Measurements from ENCODE around the gene ANKMY1.
"Not testable (repeated sequence)": the region's sequence is repeated elsewhere in the genome, so short reads cannot be mapped to it uniquely, and the experiment has no call there.

ANKMY1 gene

GRCh38 chr2:240500561-240501423 lies 57.0 kb downstream of the ANKMY1 start:
- DNase-seq, result no peak

DNA sequence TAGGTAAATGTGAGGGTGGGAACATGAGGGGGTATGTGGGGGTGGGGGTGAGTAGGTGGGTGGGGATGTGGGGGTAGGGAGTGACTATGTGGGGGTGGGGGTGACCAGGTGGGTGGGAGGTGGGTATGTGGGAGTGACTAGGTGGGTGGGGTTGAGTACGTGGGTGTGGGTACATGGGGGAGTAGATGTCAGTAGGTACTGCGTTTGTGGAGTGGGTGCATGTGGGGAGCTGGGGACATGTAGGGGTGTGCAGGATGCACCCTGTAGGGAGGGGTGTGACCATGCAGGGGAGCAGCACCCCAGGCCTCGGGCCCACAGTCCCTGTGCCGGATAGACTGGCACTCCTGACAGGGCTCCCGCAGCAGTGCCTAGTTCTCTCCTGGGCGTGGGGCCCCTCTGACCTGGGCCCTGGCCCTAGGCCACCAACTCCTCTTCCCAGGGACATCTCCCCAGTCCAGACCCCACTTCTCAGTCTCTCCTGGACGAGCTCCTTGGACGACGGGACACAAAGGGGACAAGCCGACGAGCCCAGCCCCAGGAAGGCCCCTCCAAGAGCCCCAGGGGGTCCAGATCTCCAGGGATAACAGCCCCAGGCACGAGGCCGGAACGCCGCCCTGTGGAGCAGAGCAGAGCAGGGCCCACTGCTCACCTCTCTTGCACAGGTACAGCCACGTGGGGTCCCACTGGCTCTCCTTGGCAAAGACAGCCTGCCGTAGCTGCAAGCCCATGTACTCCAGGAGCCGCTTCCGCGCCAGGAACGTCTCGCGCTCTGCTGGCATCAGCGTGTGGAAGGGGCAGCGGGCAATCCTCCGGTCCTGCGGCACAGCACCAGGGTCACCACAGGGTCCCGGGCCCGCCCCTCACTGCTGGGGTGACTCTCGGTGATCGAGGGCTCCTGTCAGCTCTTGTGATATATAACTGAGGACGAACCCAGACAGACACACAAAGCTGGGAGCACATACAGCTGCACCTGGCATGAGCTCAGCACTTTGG lies 58.2 kb downstream of the ANKMY1 start:
- no peak for DNase-seq

DNA sequence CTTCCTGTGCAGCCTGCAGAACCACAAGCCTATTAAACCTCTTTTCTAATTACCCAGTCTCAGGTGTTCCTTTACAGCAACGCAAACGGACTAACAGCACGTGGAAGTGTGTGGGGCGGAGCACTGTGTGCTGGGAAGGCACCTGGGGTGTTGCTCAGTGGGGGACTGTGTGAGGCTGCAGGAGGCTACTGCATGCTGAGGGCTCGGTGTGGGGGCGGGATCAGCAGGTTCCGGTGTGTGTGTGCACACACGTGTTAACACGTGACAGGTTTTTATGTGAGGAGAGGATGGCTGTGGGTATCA lies 58.9 kb downstream of the ANKMY1 start:
- DNase-seq, result no peak

- no peak for DNase-seq
Observed at GRCh38 chr2:240498171-240498957, 59.4 kb downstream of the ANKMY1 start.

DNA sequence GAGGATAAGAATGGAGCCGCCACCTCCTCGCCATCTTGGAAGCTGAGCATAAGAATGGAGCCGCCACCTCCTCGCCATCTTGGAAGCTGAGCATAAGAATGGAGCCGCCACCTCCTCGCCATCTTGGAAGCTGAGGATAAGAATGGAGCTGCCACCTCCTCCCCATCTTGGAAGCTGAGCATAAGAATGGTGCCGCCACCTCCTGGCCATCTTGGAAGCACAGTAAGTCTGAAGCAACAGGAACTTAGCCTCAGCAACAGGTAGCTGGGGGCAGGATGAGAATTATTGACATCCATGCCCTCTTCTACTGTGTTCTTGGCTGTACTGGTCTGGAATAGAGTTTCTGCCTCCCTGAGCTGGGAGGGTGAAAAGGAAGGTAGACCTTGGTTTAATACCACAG lies 60.7 kb downstream of the ANKMY1 start:
- DNase-seq, result not testable (repeated sequence)

DNA sequence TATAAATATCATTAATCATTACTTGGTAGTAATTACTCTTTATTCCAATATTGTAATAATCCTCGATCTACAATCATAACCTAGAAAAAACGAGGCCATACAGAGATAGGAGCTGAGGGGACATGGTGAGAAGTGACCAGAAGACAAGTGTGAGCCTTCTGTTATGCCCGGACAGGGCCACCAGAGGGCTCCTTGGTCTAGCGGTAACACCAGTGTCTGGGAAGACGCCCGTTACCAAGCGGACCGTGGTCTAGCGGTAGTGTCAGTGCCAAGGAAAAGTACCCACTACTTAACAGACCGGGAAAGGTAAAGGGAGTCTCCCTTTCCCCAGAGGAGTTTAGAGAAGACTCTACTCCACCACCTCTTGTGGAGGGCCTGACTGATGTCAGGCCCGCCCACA lies 62.8 kb downstream of the ANKMY1 start:
- not testable (repeated sequence) for DNase-seq

- no peak for DNase-seq
Observed at GRCh38 chr2:240494194-240494793, 63.5 kb downstream of the ANKMY1 start.

- DNase-seq, result no peak
Observed at GRCh38 chr2:240491483-240491882, 66.3 kb downstream of the ANKMY1 start.

- DNase-seq, result no peak
Observed at GRCh38 chr2:240482141-240482540, 75.6 kb downstream of the ANKMY1 start.

DNA sequence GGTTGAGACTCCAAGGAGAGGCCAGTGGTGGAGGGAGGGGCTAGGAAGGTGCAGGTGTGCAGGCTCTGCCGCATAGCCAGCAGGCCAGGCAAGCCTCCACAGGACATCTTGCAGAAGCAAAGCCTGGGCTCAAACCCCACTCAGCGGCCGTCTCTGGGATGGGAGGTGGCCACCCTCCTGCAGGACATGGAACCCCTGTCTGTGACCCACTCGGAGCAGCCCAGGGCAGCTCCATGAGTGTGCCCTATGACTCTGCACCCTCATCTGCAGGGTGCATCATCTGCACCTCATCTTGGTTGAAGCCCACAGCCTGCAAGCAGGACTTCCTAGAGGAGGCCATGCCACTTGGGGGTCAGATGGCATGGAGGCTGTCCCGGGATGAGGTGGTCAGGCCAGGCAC lies 76.1 kb downstream of the ANKMY1 start:
- DNase-seq, result no peak

GRCh38 chr2:240480834-240481623 lies 76.8 kb downstream of the ANKMY1 start:
- no peak for DNase-seq

DNA sequence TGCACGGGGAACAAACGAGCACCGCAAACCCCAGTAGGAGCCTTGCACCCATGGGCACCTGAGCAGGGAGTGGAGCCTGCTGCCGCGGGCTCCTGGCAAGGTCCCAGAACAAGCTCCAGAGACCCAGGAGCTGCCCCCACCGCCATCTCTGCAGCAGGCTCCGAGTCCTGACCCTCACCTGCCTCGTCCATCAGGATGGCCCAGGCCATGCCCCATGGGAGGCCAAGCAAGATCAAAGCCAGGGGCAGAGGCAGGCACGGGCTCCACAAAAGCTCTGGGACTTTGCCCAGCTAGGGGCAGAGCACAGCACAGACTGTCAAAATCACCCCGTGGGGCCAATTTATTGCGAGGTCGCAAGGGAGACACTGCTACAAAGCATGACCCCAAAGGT lies 78.7 kb downstream of the ANKMY1 start:
- no peak for DNase-seq

- DNase-seq, result no peak
Observed at GRCh38 chr2:240478346-240479110, 79.3 kb downstream of the ANKMY1 start.

DNA sequence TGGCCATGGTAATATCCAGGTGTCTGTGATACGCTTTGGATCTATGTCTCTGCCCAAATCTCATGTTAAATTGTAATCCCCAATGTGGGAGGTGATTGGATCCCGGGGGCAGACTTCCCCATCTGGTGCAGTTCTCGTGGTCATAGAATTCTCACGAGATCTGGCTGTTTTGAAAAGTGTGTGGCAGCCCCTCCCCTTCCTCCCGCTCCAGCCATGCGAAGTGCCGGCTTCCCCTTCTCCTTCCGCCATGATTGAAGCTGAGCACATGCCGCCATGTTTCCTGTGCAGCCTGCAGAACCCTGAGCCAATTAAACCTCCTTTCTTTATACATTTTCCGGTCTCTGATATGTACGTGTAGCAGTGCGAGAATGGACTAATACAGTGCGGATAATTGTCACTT lies 79.9 kb downstream of the ANKMY1 start:
- DNase-seq, result no peak

GRCh38 chr2:240473211-240473610 lies 84.6 kb downstream of the ANKMY1 start:
- no peak for DNase-seq

DNA sequence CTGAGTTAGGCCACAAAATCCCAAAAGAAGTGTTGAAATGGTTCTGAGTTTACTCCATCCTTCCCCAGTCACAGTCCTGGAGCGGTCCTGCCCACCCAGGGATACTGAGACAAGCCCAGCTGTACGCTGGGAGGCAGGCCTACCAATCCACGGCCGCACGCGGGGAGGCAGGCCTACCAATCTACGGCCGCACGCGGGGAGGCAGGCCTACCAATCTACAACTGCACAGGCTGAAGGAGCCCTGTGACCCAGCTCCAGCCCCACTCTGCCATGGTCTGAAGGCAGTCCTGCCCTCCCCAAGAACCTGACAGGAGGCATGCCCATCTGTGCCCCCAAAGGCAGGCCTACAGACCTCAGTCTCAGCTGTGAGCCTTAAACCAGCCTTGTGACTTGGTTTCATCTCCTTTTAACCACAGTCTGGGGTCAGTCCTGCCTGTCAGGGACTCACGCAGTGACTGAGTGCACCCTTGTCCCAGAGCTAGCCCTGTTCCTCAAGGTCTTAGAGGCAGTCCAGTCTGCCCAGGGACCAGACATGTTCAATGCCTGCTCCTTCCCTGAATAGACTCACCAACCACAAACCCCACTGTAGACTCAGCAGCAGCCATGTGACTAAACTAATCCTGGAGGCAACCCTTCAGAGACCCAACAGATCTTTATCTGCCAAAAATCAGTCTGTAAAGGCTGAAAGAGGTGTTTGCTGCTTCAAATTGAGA lies 85.6 kb downstream of the ANKMY1 start:
- no peak for DNase-seq

GRCh38 chr2:240469740-240470139 lies 88.0 kb downstream of the ANKMY1 start:
- DNase-seq, result no peak

DNA sequence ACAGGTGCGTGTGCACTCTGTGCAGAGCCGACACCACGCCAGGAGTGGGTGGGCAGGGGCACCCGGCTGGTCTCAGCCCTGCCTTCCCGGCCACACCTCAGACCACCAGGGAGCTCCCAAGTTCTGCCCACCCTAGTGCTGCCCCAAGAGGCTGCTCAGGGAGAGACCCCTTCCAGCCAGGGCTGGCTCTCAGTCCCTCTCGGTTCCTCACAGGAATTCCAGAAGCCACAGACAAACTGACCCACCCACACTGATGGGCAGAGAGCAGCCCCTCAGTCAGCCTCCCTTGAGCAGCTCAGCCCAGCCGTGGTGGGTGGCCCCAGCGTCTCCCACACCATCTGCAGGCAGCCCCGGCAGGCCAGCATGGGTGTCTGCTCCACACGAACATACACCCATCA lies 88.5 kb downstream of the ANKMY1 start:
- no peak for DNase-seq

DNA sequence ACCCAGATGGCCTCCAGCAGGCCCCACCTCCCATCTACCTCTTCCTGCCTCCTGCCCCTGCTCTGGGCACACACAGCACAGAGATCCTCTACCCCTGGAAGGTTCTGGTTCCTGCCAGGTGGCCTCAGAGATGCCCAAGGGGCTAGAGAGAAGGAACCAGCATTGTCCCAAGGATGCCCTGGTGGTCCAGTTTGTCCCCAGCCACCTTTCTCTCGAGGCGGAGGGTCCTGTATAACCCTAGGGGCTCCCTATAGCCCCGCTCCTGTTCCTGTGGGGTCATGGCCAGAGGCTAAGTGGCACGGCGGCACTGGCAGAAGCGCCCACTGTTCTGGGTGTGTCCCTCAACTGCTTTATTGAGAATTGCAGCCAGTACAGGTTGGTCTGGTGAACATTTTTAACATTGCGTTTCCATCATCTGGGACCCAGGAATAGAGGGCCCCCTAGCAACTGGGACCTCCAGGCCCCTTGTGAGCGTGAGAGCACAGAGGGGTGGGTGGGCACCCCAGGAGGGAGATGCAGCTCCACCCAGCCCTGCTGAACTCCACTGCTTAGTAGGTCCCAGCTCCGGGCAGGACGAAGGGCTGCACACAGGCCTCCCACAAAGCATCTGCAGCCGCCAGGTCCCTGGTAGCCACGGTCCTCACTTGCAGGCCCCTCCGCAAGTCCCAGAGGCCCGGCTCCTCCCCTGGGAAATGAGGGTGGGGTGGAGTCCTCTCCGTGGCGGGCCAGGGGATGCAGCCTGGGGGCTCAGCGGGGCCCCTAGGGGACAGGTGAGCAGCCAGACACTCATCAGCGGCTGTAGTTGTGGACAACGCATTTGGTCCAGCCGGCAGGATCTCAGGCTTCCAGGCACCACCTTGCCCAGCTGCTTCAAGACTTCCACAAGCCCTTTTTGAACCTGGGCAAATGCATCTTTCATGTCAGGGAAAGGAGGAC lies 89.2 kb downstream of the ANKMY1 start:
- no peak for DNase-seq

Measured in CD4-positive, alpha-beta T cell treated with Interleukin-17A for 4 hours (primary cell).